Mesenchymal stem cell (in vitro differentiated cells and primary cell): Measurements from ENCODE around the gene ARID5A.

Source experiments
- DNase-seq: peaks from one replicate; pipeline ENCODE4 v3.0.0-alpha.2; 2013
- H2AFZ ChIP-seq: one replicate; pipeline ENCODE4 v1.6.1; 2013; ENCODE audit warnings: low read depth, mild to moderate bottlenecking, control low read depth, inconsistent platforms, low read length, moderate library complexity
- H2AK5ac ChIP-seq: 2 replicates; pipeline ENCODE4 v1.6.1; 2013; ENCODE audit warnings: low read length, moderate library complexity, mild to moderate bottlenecking, inconsistent platforms; ENCODE audit not compliant: severe bottlenecking
- H2BK120ac ChIP-seq: one replicate; pipeline ENCODE4 v1.6.1; 2013; ENCODE audit warnings: low read depth, mild to moderate bottlenecking, inconsistent platforms, low read length, moderate library complexity
- H2BK12ac ChIP-seq, 2 experiments: one replicate each; pipeline ENCODE4 v1.6.1; 2013; ENCODE audit warnings: inconsistent platforms in 2 of 2, low read length in 2 of 2, mild to moderate bottlenecking in 2 of 2, moderate library complexity in 2 of 2, control low read depth in 1 of 2
- H2BK15ac ChIP-seq: one replicate; pipeline ENCODE4 v1.6.1; 2013; ENCODE audit warnings: mild to moderate bottlenecking, low read depth, inconsistent platforms; ENCODE audit not compliant: poor library complexity, severe bottlenecking
- H2BK5ac ChIP-seq: 2 replicates; pipeline ENCODE4 v1.6.1; 2013; ENCODE audit warnings: low read depth, mild to moderate bottlenecking, low read length, control low read depth, inconsistent platforms; ENCODE audit not compliant: poor library complexity, severe bottlenecking
- H3K14ac ChIP-seq, 2 experiments: one replicate each; pipeline ENCODE4 v1.6.1; 2013; ENCODE audit warnings: inconsistent platforms in 2 of 2, low read length in 2 of 2, control low read depth in 1 of 2, mild to moderate bottlenecking in 1 of 2, moderate library complexity in 1 of 2
- H3K18ac ChIP-seq, 2 experiments: one replicate each; pipeline ENCODE4 v1.6.1; 2013; ENCODE audit warnings: inconsistent platforms in 2 of 2, low read length in 2 of 2, control low read depth in 1 of 2, low read depth in 1 of 2, mild to moderate bottlenecking in 1 of 2
- H3K23ac ChIP-seq, 2 experiments: one replicate each; pipeline ENCODE4 v1.6.1; 2013; ENCODE audit warnings: inconsistent platforms in 2 of 2, low read length in 2 of 2, mild to moderate bottlenecking in 2 of 2, moderate library complexity in 2 of 2, control low read depth in 1 of 2
- H3K27ac ChIP-seq: 2 replicates; pipeline ENCODE4 v1.5.1; 2013; ENCODE audit warnings: mild to moderate bottlenecking, moderate library complexity, low read length, control low read depth, inconsistent platforms; ENCODE audit not compliant: poor library complexity, severe bottlenecking
- H3K27me3 ChIP-seq, 2 experiments: 2 replicates each; pipeline versions ENCODE4 v1.6.1 to v1.7.0; 2013; ENCODE audit warnings: low read length in 2 of 2, mild to moderate bottlenecking in 2 of 2, moderate library complexity in 2 of 2, control low read depth in 1 of 2, inconsistent platforms in 1 of 2; ENCODE audit not compliant: control insufficient read depth in 1 of 2, insufficient read depth in 1 of 2
- H3K36me3 ChIP-seq, 2 experiments: 2 replicates each; pipeline versions ENCODE4 v1.6.1 to v1.7.0; 2013; ENCODE audit warnings: low read length in 2 of 2, control low read depth in 1 of 2, inconsistent platforms in 1 of 2, low read depth in 1 of 2, mild to moderate bottlenecking in 1 of 2; ENCODE audit not compliant: insufficient read depth in 2 of 2, control insufficient read depth in 1 of 2
- H3K4ac ChIP-seq, 2 experiments: one replicate each; pipeline ENCODE4 v1.6.1; 2013; ENCODE audit warnings: inconsistent platforms in 2 of 2, low read length in 2 of 2, mild to moderate bottlenecking in 2 of 2, moderate library complexity in 2 of 2, control low read depth in 1 of 2, low read depth in 1 of 2
- H3K4me1 ChIP-seq: 2 replicates; pipeline ENCODE4 v1.6.1; 2013; ENCODE audit warnings: low read depth, low read length, control low read depth; ENCODE audit not compliant: control insufficient read depth, insufficient read depth
- H3K4me2 ChIP-seq: 2 replicates; pipeline ENCODE4 v1.6.1; 2013; ENCODE audit warnings: low read length, mild to moderate bottlenecking, inconsistent platforms; ENCODE audit not compliant: poor library complexity, severe bottlenecking
- H3K4me3 ChIP-seq, 2 experiments: 2 replicates each; pipeline versions ENCODE4 v1.5.1 to v1.7.0; 2013; ENCODE audit warnings: low read length in 2 of 2, mild to moderate bottlenecking in 2 of 2, control low read depth in 1 of 2, low read depth in 1 of 2; ENCODE audit not compliant: insufficient read depth in 1 of 2
- H3K79me1 ChIP-seq: replicated peaks from 2 replicates; pipeline ENCODE4 v1.6.1; 2013; ENCODE audit warnings: mild to moderate bottlenecking, control low read depth, low read length, inconsistent platforms; ENCODE audit not compliant: poor library complexity, severe bottlenecking
- H3K9ac ChIP-seq: 2 replicates; pipeline ENCODE4 v1.7.0; 2013; ENCODE audit warnings: mild to moderate bottlenecking, low read length, moderate library complexity
- H3K9me3 ChIP-seq: 2 replicates; pipeline ENCODE4 v1.7.0; 2013; ENCODE audit warnings: mild to moderate bottlenecking, low read length; ENCODE audit not compliant: control insufficient read depth
- H4K8ac ChIP-seq: one replicate; pipeline ENCODE4 v1.6.1; 2013; ENCODE audit warnings: inconsistent platforms, mild to moderate bottlenecking, low read length, moderate library complexity
- H4K91ac ChIP-seq: one replicate; pipeline ENCODE4 v1.6.1; 2013; ENCODE audit warnings: mild to moderate bottlenecking, low read length, inconsistent platforms
- WGBS: methylation state at CpG from one replicate; pipeline ENCODE4 v1.1.7; 2013; ENCODE audit warnings: mixed read lengths; 5-methylcytosine and 5-hydroxymethylcytosine counted together

Gene ARID5A

DNA sequence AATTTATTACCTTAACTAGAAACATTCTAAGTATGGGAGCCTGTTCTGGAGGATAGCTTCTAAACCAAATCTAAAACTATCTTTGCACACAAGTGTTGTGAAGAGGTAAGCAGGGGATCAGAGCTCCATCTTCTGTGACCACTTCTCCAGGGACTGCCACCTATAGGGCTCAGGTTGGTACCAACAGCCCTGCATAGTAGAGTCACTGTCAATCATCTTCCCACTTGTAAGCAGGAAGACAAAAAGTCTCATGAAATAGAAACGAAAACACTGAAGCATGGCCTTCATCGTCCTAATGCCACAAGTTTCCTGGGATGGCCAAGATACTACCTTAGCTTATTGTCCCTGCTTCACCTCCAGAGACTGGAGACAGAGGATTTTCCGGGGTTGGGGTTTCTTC is 57.7 kb downstream of the ARID5A start:
- H3K36me3 ChIP-seq: peaks cover 38 to 84% of the 10 kb centered on the region in 2 experiments
- 93% methylated on average over 3 of the region's 3 CpGs for WGBS
- H3K79me1 ChIP-seq: peaks cover 37% of the 10 kb centered on the region
- H2BK120ac ChIP-seq: no peak overlapping the region
- no peaks in the 10 kb centered on the region for H3K27me3 ChIP-seq
- H3K18ac ChIP-seq: no peak overlapping the region
- no peak overlapping the region for H2BK12ac ChIP-seq
- no peak overlapping the region for H3K4me3 ChIP-seq
- no peak overlapping the region for H4K91ac ChIP-seq
- no peak overlapping the region for H2AFZ ChIP-seq
- H2AK5ac ChIP-seq: no peak overlapping the region
- H3K23ac ChIP-seq: no peak overlapping the region
- H2BK5ac ChIP-seq: no peak overlapping the region
- H2BK15ac ChIP-seq: no peak overlapping the region
- H3K4ac ChIP-seq: no peak overlapping the region
- no peaks in the 10 kb centered on the region for H3K9me3 ChIP-seq
- no peak for DNase-seq
- H3K14ac ChIP-seq: no peak overlapping the region
- no peak overlapping the region for H4K8ac ChIP-seq
- no peak overlapping the region for H3K4me2 ChIP-seq
- H3K27ac ChIP-seq: no peak overlapping the region
- H3K9ac ChIP-seq: no peak overlapping the region
- no peaks in the 10 kb centered on the region for H3K4me1 ChIP-seq

DNA sequence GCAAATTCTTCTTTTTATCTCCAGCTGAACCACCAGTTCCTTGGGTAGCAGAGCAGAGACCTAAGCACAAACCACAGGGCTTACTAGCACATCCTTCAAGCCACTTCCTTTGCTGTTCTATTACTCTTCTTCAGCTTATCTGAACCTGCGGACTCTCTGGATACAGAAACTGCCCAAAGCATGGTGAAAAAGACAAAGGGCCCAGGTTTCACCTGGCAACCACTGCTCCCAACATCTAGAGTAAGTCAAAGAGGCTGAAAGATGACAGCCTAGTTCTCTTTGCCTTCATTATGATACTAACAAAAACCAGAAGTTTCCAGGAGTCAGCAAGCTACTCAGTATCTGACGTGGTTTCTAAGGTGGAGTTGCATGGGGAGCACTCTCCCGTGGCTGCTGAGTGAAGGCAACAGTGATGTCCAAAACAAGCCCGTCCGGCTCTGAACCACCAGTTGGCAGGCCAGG is 58.2 kb downstream of the ARID5A start:
- DNase-seq: no peak
- Histone ChIP-seq H3K27me3 (no peaks in the 10 kb centered on the region), H3K23ac (no peak overlapping the region), H4K91ac (no peak overlapping the region), H3K14ac (no peak overlapping the region), H3K36me3 (peaks cover 38 to 86% of the 10 kb centered on the region in 2 experiments), H3K79me1 (peaks cover 37% of the 10 kb centered on the region), H2BK15ac (no peak overlapping the region), H2BK12ac (no peak overlapping the region), H3K9me3 (no peaks in the 10 kb centered on the region), H3K4ac (no peak overlapping the region), H2AFZ (no peak overlapping the region), H2BK120ac (no peak overlapping the region), H2AK5ac (no peak overlapping the region), H3K9ac (no peak overlapping the region), H3K27ac (no peak overlapping the region), H3K18ac (no peak overlapping the region), H3K4me1 (no peaks in the 10 kb centered on the region), H3K4me3 (no peak overlapping the region), H2BK5ac (no peak overlapping the region), H3K4me2 (no peak overlapping the region), H4K8ac (no peak overlapping the region)
- 97% methylated on average over 5 of the region's 5 CpGs for WGBS

DNA sequence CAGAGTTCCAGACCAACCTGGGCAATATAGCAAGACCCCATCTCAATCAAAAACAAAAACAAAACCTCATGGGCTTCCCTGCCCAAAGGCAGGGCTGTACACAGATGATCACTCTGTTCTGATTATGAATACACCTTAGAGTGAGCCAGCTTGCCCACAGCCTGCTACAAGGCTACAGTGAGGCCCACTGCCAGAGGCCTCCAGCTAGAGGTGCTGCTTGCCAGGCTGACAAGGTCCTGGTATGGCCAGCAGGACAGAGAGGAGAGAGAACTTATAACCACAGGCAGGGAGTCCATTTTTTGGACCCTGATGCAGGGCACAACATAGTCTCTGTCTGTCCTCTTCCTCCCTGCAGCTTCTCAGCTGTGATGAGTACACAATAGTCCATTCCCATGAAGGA is 60.0 kb downstream of the ARID5A start:
- no peak overlapping the region for H4K8ac ChIP-seq
- H2AK5ac ChIP-seq: no peak overlapping the region
- H2BK15ac ChIP-seq: no peak overlapping the region
- H3K27me3 ChIP-seq: no peaks in the 10 kb centered on the region
- no peak for DNase-seq
- peaks cover 44 to 98% of the 10 kb centered on the region in 2 experiments for H3K36me3 ChIP-seq
- no peak overlapping the region for H3K27ac ChIP-seq
- no peak overlapping the region for H2AFZ ChIP-seq
- H3K9ac ChIP-seq: no peak overlapping the region
- no peak overlapping the region for H3K4me2 ChIP-seq
- H3K4me1 ChIP-seq: no peaks in the 10 kb centered on the region
- no peaks in the 10 kb centered on the region for H3K9me3 ChIP-seq
- peaks cover 38% of the 10 kb centered on the region for H3K79me1 ChIP-seq
- H3K4me3 ChIP-seq: no peak overlapping the region
- no peak overlapping the region for H2BK5ac ChIP-seq
- H3K14ac ChIP-seq: no peak overlapping the region
- H2BK120ac ChIP-seq: no peak overlapping the region
- H3K23ac ChIP-seq: no peak overlapping the region
- no peak overlapping the region for H2BK12ac ChIP-seq
- H4K91ac ChIP-seq: no peak overlapping the region
- no peak overlapping the region for H3K18ac ChIP-seq
- no peak overlapping the region for H3K4ac ChIP-seq

GRCh38 chr2:96599941-96600340 is 63.4 kb downstream of the ARID5A start:
- H4K91ac ChIP-seq: no peak overlapping the region
- no peak overlapping the region for H3K4me3 ChIP-seq
- H2AK5ac ChIP-seq: no peak overlapping the region
- no peak overlapping the region for H4K8ac ChIP-seq
- H3K9me3 ChIP-seq: no peaks in the 10 kb centered on the region
- no peak overlapping the region for H2BK120ac ChIP-seq
- H3K18ac ChIP-seq: no peak overlapping the region
- no peaks in the 10 kb centered on the region for H3K4me1 ChIP-seq
- no peak overlapping the region for H2BK15ac ChIP-seq
- H2BK12ac ChIP-seq: no peak overlapping the region
- peaks cover 28% of the 10 kb centered on the region for H3K79me1 ChIP-seq
- no CpG with 5 or more reads among the region's 2 CpGs for WGBS
- H3K23ac ChIP-seq: no peak overlapping the region
- no peak for DNase-seq
- H2BK5ac ChIP-seq: no peak overlapping the region
- H3K9ac ChIP-seq: no peak overlapping the region
- no peak overlapping the region for H3K14ac ChIP-seq
- no peak overlapping the region for H3K4ac ChIP-seq
- peaks cover 49 to 97% of the 10 kb centered on the region in 2 experiments for H3K36me3 ChIP-seq
- H2AFZ ChIP-seq: no peak overlapping the region
- no peak overlapping the region for H3K4me2 ChIP-seq
- H3K27ac ChIP-seq: no peak overlapping the region
- no peaks in the 10 kb centered on the region for H3K27me3 ChIP-seq
